Hepatocyte (in vitro differentiated cells): ENCODE data around the gene ASIP. TPM values are rescaled to one million over a fixed set of nuclear protein-coding genes. Genes with fewer than 3 reads are reported as not detected.
A peak's percentile ranks its signal among the peaks of the same experiment; 100 is the strongest.

Experiments
- DNase-seq: peaks from one replicate; pipeline ENCODE4 v3.0.0-alpha.2; 2016; ENCODE audit warnings: low spot score
- H2AFZ ChIP-seq: fragments of 200-600 bp; sonication (generic); 2 replicates; pipeline ENCODE4 v1.6.0; 2016; ENCODE audit warnings: antibody characterized with exemption, mild to moderate bottlenecking
- H3K27ac ChIP-seq: fragments of 200-600 bp; sonication (generic); 2 replicates; pipeline ENCODE4 v1.5.1; 2016; ENCODE audit warnings: mild to moderate bottlenecking
- H3K27me3 ChIP-seq: fragments of 200-600 bp; sonication (generic); 2 replicates; pipeline ENCODE4 v1.6.1; 2016
- H3K36me3 ChIP-seq: fragments of 200-600 bp; sonication (generic); replicated peaks from 2 replicates; pipeline ENCODE4 v1.5.1; 2016; ENCODE audit warnings: low read depth; ENCODE audit not compliant: insufficient read depth
- H3K4me1 ChIP-seq: fragments of 200-600 bp; sonication (generic); 2 replicates; pipeline ENCODE4 v1.5.1; 2016; ENCODE audit warnings: mild to moderate bottlenecking, moderate library complexity; ENCODE audit not compliant: insufficient read depth
- H3K4me2 ChIP-seq: fragments of 200-600 bp; sonication (generic); 2 replicates; pipeline ENCODE4 v1.6.0; 2016
- H3K4me3 ChIP-seq: fragments of 200-600 bp; sonication (generic); 2 replicates; pipeline ENCODE4 v1.5.1; 2016; ENCODE audit warnings: mild to moderate bottlenecking
- H3K79me2 ChIP-seq: fragments of 200-600 bp; sonication (generic); 2 replicates; pipeline ENCODE4 v1.6.0; 2017; ENCODE audit warnings: mild to moderate bottlenecking
- H3K9me2 ChIP-seq: fragments of 200-600 bp; sonication (generic); replicated peaks from 2 replicates; pipeline ENCODE4 v1.6.0; 2017; ENCODE audit warnings: mild to moderate bottlenecking; ENCODE audit not compliant: insufficient read depth
- H3K9me3 ChIP-seq: fragments of 200-600 bp; sonication (generic); 2 replicates; pipeline ENCODE4 v1.5.1; 2016; ENCODE audit warnings: low read depth, mild to moderate bottlenecking
- H4K20me1 ChIP-seq: fragments of 200-600 bp; sonication (generic); 2 replicates; pipeline ENCODE4 v1.6.0; 2016; ENCODE audit warnings: mild to moderate bottlenecking; ENCODE audit not compliant: insufficient read depth, poor library complexity, severe bottlenecking
- CTCF ChIP-seq: fragments of 200-600 bp; sonication (generic); IDR thresholded peaks from 2 replicates; pipeline ENCODE4 v1.5.1; 2016; ENCODE audit warnings: antibody characterized with exemption, mild to moderate bottlenecking; ENCODE audit not compliant: poor library complexity
- EZH2 ChIP-seq: fragments of 200-600 bp; sonication (generic); IDR thresholded peaks from 2 replicates; pipeline ENCODE4 v1.6.1; 2016; ENCODE audit warnings: antibody characterized with exemption, mild to moderate bottlenecking, borderline replicate concordance
- EZH2phosphoT487 ChIP-seq: fragments of 200-600 bp; sonication (generic); IDR thresholded peaks from one replicate; pipeline ENCODE4 v1.6.1; 2018; ENCODE audit warnings: antibody characterized with exemption, mild to moderate bottlenecking, low read depth, moderate library complexity; ENCODE audit not compliant: unreplicated experiment, severe bottlenecking
- WGBS: methylation state at CpG from one replicate; pipeline ENCODE4 v1.1.6; 2016; ENCODE audit warnings: low lambda C conversion rate; ENCODE audit errors: missing lambda C conversion rate; 5-methylcytosine and 5-hydroxymethylcytosine counted together
- polyA plus RNA-seq: library from polyadenylated mRNA; unstranded; fragments of >200 nt; fragmentation: Nextera tagmentation; extraction: Ambion mirVana; gene quantifications from 2 replicates; pipeline ENCODE4 v1.2.1, GENCODE V29; 2016
- total RNA-seq: library from RNA; depleted of rRNA; stranded (reverse); fragments of >200 nt; gene quantifications from 2 replicates; pipeline ENCODE4 v1.2.3, GENCODE V29; 2014

The ASIP gene
- total and polyA plus RNA-seq, 2 experiments from 2014 or later = 3.3 TPM; not detected in 1

DNA sequence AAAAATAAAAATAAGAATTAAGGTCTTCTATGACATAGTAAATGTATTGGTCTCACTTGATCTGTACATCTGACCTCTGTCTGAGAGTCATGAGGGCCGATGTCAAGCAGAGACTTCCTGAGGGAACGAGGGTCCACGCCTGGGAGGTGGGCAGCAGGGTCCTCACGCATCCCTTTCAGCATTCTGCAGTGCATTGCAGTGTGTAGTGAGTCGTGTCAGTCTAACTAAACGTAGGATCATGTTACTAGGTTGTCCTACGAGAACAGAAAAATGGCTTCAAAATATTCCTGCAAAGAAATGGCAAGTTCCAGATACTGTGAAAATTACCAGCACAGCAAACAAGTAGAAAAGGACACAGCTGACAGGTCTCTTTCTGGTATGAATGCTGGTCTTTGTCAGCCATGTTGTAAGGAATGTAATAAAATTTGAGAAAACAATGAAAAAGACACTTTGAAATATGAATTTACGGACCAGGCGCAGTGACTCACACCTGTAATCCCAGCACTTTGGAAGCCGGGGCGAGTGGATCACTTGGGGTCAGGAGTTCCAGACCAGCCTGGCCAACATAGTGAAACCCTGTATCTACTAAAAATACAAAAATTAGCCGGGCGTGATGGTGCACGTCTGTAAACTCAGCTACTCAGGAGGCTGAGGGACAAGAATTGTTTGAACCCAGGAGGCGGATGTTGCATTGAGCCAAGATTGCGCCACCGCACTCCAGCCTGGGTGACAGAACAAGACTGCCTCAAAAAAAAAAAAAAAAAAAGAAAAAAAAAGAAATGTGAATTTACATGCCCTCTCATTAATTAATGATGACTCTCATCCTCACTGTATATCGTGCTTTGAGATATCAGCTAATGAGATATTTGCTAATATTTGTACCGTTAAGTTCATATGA, 64.4 kb downstream of the ASIP start:
- Histone ChIP-seq H2AFZ (no peak overlapping the region), H3K4me2 (no peak overlapping the region), H3K4me1 (peaks cover 22% of the 10 kb centered on the region), H3K36me3 (no peaks in the 10 kb centered on the region), H3K9me3 (no peaks in the 10 kb centered on the region), H3K79me2 (peaks cover 21% of the 10 kb centered on the region), H3K9me2 (no peaks in the 10 kb centered on the region), H4K20me1 (no peaks in the 10 kb centered on the region), H3K27ac (no peak overlapping the region), H3K27me3 (no peaks in the 10 kb centered on the region), H3K4me3 (no peak overlapping the region)
- TF ChIP-seq EZH2phosphoT487 = no peak
- TF ChIP-seq CTCF = no peak
- TF ChIP-seq EZH2 = no peak
- WGBS = 81% methylated on average over 19 of the region's 19 CpGs
- DNase-seq = no peak

- no peak for TF ChIP-seq EZH2
- no peak for TF ChIP-seq CTCF
- Histone ChIP-seq H3K9me3 (no peaks in the 10 kb centered on the region), H3K27me3 (no peaks in the 10 kb centered on the region), H3K4me3 (no peak overlapping the region), H3K36me3 (no peaks in the 10 kb centered on the region), H3K4me1 (peaks cover 24% of the 10 kb centered on the region), H4K20me1 (no peaks in the 10 kb centered on the region), H3K79me2 (no peaks in the 10 kb centered on the region), H3K4me2 (no peak overlapping the region), H3K9me2 (no peaks in the 10 kb centered on the region), H3K27ac (peak overlapping the region; percentile 80), H2AFZ (no peak overlapping the region)
- DNase-seq = no peak
- 91% methylated on average over 3 of the region's 3 CpGs for WGBS
These were observed 68.5 kb downstream of the ASIP start for GRCh38 chr20:34309691-34310090.

- Histone ChIP-seq H4K20me1 (no peaks in the 10 kb centered on the region), H3K27me3 (no peaks in the 10 kb centered on the region), H3K4me3 (peak overlapping the region; percentile 25), H3K79me2 (no peaks in the 10 kb centered on the region), H2AFZ (no peak overlapping the region), H3K36me3 (no peaks in the 10 kb centered on the region), H3K27ac (peak overlapping the region; percentile 80), H3K4me1 (peaks cover 24% of the 10 kb centered on the region), H3K9me3 (no peaks in the 10 kb centered on the region), H3K4me2 (peak overlapping the region; percentile 78), H3K9me2 (no peaks in the 10 kb centered on the region)
- WGBS = 77% methylated on average over 19 of the region's 19 CpGs
- DNase-seq = peak; percentile 38
- TF ChIP-seq EZH2phosphoT487 = no peak
- TF ChIP-seq CTCF = no peak
- TF ChIP-seq EZH2 = no peak
These were observed 69.4 kb downstream of the ASIP start for GRCh38 chr20:34310481-34311117.
